Bronchial epithelial cell (primary cell): Measurements from ENCODE around the gene HIVEP3. TPM values are rescaled to one million over a fixed set of nuclear protein-coding genes. Genes with fewer than 3 reads are reported as not detected.

Experiments
- DNase-seq: peaks from one replicate; pipeline ENCODE4 v3.0.0-alpha.2; 2010; ENCODE audit warnings: low read depth
- FAIRE-seq: peaks from 2 replicates; lab custom pipeline; 2011; peaks lifted over from hg19 to GRCh38; lab: Jason Lieb, UNC
- H3K27me3 ChIP-seq: 2 replicates; pipeline ENCODE4 v1.5.1; 2011; ENCODE audit warnings: low read length; ENCODE audit not compliant: control insufficient read depth, insufficient read depth
- H3K36me3 ChIP-seq: 2 replicates; pipeline ENCODE4 v1.5.1; 2011; ENCODE audit warnings: low read length; ENCODE audit not compliant: control insufficient read depth, insufficient read depth
- H3K4me3 ChIP-seq: 2 replicates; pipeline ENCODE4 v1.5.1; 2011; ENCODE audit warnings: mild to moderate bottlenecking, low read depth, low read length, control low read depth
- CTCF ChIP-seq: IDR thresholded peaks from 2 replicates; pipeline ENCODE4 v1.5.1; 2011; ENCODE audit warnings: mild to moderate bottlenecking, moderate library complexity, low read length, control low read depth, inconsistent platforms; ENCODE audit not compliant: insufficient read depth, severe bottlenecking
- total RNA-seq: library from RNA; depleted of rRNA; stranded (reverse); fragments of >200 nt; gene quantifications from 2 replicates; pipeline ENCODE4 v1.2.1, GENCODE V29; 2014

The HIVEP3 gene
- total RNA-seq, 1 donor from 2014 or later = under 0.01 TPM

- no peak for TF ChIP-seq CTCF
- no peak for FAIRE-seq
- no peak for DNase-seq
- Histone ChIP-seq H3K27me3 (no peaks in the 10 kb centered on the region), H3K36me3 (no peaks in the 10 kb centered on the region), H3K4me3 (no peak overlapping the region)
Observed at GRCh38 chr1:41804176-41804575, 114.5 kb downstream of the HIVEP3 start.

- FAIRE-seq = peak; percentile 40
- TF ChIP-seq CTCF = no peak
- Histone ChIP-seq H3K27me3 (no peaks in the 10 kb centered on the region), H3K36me3 (no peaks in the 10 kb centered on the region), H3K4me3 (no peak overlapping the region)
- DNase-seq = peak; percentile 59
Observed at GRCh38 chr1:41803656-41804055, 115.1 kb downstream of the HIVEP3 start.

GRCh38 chr1:41802532-41803501, 115.9 kb downstream of the HIVEP3 start:
- FAIRE-seq (no peak), DNase-seq (peak; percentile 72)
- Histone ChIP-seq H3K4me3 (no peak overlapping the region), H3K36me3 (no peaks in the 10 kb centered on the region), H3K27me3 (no peaks in the 10 kb centered on the region)
- TF ChIP-seq CTCF = no peak

- TF ChIP-seq CTCF = no peak
- H3K27me3 ChIP-seq = no peaks in the 10 kb centered on the region
- DNase-seq = no peak
- H3K4me3 ChIP-seq = no peak overlapping the region
- no peak for FAIRE-seq
- H3K36me3 ChIP-seq = no peaks in the 10 kb centered on the region
Observed at GRCh38 chr1:41800311-41800829, 118.4 kb downstream of the HIVEP3 start.

- no peak for TF ChIP-seq CTCF
- H3K36me3 ChIP-seq = no peaks in the 10 kb centered on the region
- FAIRE-seq (no peak), DNase-seq (peak; percentile 78)
- no peaks in the 10 kb centered on the region for H3K27me3 ChIP-seq
- no peak overlapping the region for H3K4me3 ChIP-seq
Observed at GRCh38 chr1:41799723-41800122, 119.0 kb downstream of the HIVEP3 start.
